Measurements from ENCODE around the gene TOMM20. TPM values are rescaled to one million over a fixed set of nuclear protein-coding genes. Genes with fewer than 3 reads are reported as not detected.

The TOMM20 gene
- total RNA-seq, 1 experiment from 2014 or later: 197 TPM

DNA sequence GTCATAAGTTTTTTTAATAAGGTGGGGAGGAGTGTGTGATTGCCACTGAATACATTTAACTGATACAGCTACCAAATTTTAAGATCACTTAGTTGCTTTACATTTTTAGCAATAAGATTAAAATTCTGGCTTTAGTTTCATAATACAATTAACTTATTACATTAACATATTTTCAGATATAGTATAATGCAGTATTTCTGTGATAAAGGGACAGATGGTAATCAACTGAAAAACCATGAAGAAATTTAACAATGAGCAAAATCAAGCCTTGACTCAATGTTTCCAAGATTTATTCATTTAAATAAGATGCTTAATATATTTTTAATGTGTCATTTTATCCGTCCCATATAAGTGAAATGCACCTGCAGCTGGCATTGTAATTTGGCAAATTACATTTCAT lies 4.0 kb downstream of the TOMM20 start:
- H4K5ac ChIP-seq (ENCODE audit: insufficient read length, low read depth, low read length): no peak overlapping the region
- H3T11ph ChIP-seq (ENCODE audit: low read length): no peak overlapping the region
- no peak overlapping the region for H2BK12ac ChIP-seq (ENCODE audit: insufficient read length, low read depth, low read length)
- Mint-ChIP-seq H3K27me3 (ENCODE audit: low read depth) (no peaks in the 10 kb centered on the region; the same call in 1 of the 2 replicates), H3K36me3 (ENCODE audit: insufficient read depth in 1 of 3, low read depth in 3 of 3) (peaks cover 41 to 71% (median 62%) of the 10 kb centered on the region in 3 experiments), H3K27ac (peak overlapping the region in 1 of 3 experiments; percentile 57; a peak in 1 of 7 replicates), H3K9me3 (0 out of 5 replicates have a peak, but pooled peaks cover 0 to 3% of the 10 kb centered on the region in 2 experiments), H3K4me3 (peak overlapping the region in 1 of 2 experiments; percentile 60; a peak in 2 of 5 replicates), H3K4me1 (peaks cover 20 to 26% of the 10 kb centered on the region in 2 experiments)
- H3K79me1 ChIP-seq (ENCODE audit: insufficient read depth, low read depth, low read length, poor library complexity, severe bottlenecking): no peaks in the 10 kb centered on the region
- H3K23ac ChIP-seq (ENCODE audit: insufficient read length, low read depth, low read length): no peak overlapping the region
- no peak overlapping the region for H2BK15ac ChIP-seq (ENCODE audit: low read depth, low read length)
- H3K9me3 ChIP-seq (ENCODE audit: control insufficient read depth, low read depth, low read length): no peaks in the 10 kb centered on the region
- no peak overlapping the region for H2AFZ ChIP-seq (ENCODE audit: low read length)
- no peak overlapping the region for H3K56ac ChIP-seq (ENCODE audit: insufficient read length, low read depth, low read length)
- no peak overlapping the region for H2AK5ac ChIP-seq (ENCODE audit: insufficient read length, low read length)
- H4K8ac ChIP-seq (replicated peaks; ENCODE audit: insufficient read length, low read depth, low read length): no peak overlapping the region
- H3K27ac ChIP-seq (ENCODE audit: insufficient read length, low read depth, low read length): no peak overlapping the region
- H3K4ac ChIP-seq (ENCODE audit: low read depth, low read length): no peak overlapping the region
- no peak overlapping the region for H3K14ac ChIP-seq (ENCODE audit: insufficient read depth, low read length)
- no peak overlapping the region for H2BK20ac ChIP-seq (ENCODE audit: low read depth, low read length, poor library complexity, severe bottlenecking)
- TF ChIP-seq, protein P1, sequence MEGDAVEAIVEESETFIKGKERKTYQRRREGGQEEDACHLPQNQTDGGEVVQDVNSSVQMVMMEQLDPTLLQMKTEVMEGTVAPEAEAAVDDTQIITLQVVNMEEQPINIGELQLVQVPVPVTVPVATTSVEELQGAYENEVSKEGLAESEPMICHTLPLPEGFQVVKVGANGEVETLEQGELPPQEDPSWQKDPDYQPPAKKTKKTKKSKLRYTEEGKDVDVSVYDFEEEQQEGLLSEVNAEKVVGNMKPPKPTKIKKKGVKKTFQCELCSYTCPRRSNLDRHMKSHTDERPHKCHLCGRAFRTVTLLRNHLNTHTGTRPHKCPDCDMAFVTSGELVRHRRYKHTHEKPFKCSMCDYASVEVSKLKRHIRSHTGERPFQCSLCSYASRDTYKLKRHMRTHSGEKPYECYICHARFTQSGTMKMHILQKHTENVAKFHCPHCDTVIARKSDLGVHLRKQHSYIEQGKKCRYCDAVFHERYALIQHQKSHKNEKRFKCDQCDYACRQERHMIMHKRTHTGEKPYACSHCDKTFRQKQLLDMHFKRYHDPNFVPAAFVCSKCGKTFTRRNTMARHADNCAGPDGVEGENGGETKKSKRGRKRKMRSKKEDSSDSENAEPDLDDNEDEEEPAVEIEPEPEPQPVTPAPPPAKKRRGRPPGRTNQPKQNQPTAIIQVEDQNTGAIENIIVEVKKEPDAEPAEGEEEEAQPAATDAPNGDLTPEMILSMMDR (conservative IDR thresholded peaks at IDR 0.05): no peak
- H3K23me2 ChIP-seq (ENCODE audit: insufficient read length, low read depth, low read length, poor library complexity, severe bottlenecking): peaks cover 4% of the 10 kb centered on the region
- H3K79me2 ChIP-seq (ENCODE audit: insufficient read depth, low read length): peaks cover 51% of the 10 kb centered on the region
- H3K27me3 ChIP-seq (ENCODE audit: insufficient read depth, low read length): no peaks in the 10 kb centered on the region
- no peak overlapping the region for H4K91ac ChIP-seq (ENCODE audit: insufficient read length, low read depth, low read length)
- H4K20me1 ChIP-seq (ENCODE audit: control insufficient read depth, insufficient read depth, insufficient read length): no peaks in the 10 kb centered on the region
- H3K4me2 ChIP-seq (ENCODE audit: insufficient read depth, insufficient read length, low read length): no peak overlapping the region
- no peak overlapping the region for H2BK120ac ChIP-seq (ENCODE audit: low read depth, low read length, poor library complexity, severe bottlenecking)
- WGBS (ENCODE audit: extremely low coverage, insufficient read length, low lambda C conversion rate): no CpG with 5 or more reads among the region's 1 CpG
- H3K4me1 ChIP-seq (ENCODE audit: insufficient read depth, low read length): no peaks in the 10 kb centered on the region
- no peak overlapping the region for H2BK5ac ChIP-seq (ENCODE audit: insufficient read length, low read length)
- no peak overlapping the region for H3K18ac ChIP-seq (ENCODE audit: insufficient read length, low read depth, low read length)
- no peak overlapping the region for H3K9ac ChIP-seq (ENCODE audit: extremely low read depth, insufficient read length, low read length)
- no peak for DNase-seq

Measured in H9 (cell line).